NT2/D1 (cell line): Measurements from ENCODE around the gene SRL.

Source experiments
- DNase-seq: peaks from one replicate; pipeline ENCODE4 v3.0.0-alpha.2; 2011; ENCODE audit warnings: low read depth, low spot score
- H3K27me3 ChIP-seq: 2 replicates; pipeline ENCODE4 v1.6.0; 2011; ENCODE audit warnings: mild to moderate bottlenecking; ENCODE audit not compliant: insufficient read length, insufficient read depth
- H3K36me3 ChIP-seq: 2 replicates; pipeline ENCODE4 v1.6.1; 2011; ENCODE audit warnings: mild to moderate bottlenecking, low read length, mixed read lengths; ENCODE audit not compliant: insufficient read depth, insufficient read length
- H3K4me1 ChIP-seq: 2 replicates; pipeline ENCODE4 v1.5.1; 2011; ENCODE audit not compliant: insufficient read depth, insufficient read length
- H3K4me3 ChIP-seq: 2 replicates; pipeline ENCODE4 v1.5.1; 2011; ENCODE audit warnings: low read depth; ENCODE audit not compliant: insufficient read length
- H3K9ac ChIP-seq: 2 replicates; pipeline ENCODE4 v1.6.0; 2011; ENCODE audit warnings: low read depth; ENCODE audit not compliant: insufficient read length
- H3K9me3 ChIP-seq: 2 replicates; pipeline ENCODE4 v1.5.1; 2011; ENCODE audit warnings: mild to moderate bottlenecking, low read length; ENCODE audit not compliant: insufficient read depth
- SUZ12 ChIP-seq: IDR thresholded peaks from 2 replicates; pipeline ENCODE4 v1.6.1; 2011; ENCODE audit not compliant: insufficient read length, insufficient read depth; ENCODE audit errors: extremely low read depth
- YY1 ChIP-seq: IDR thresholded peaks from 2 replicates; pipeline ENCODE4 v1.6.1; 2011; ENCODE audit not compliant: insufficient read length, insufficient read depth
- ZNF274 ChIP-seq: IDR thresholded peaks from 2 replicates; pipeline ENCODE4 v1.6.1; 2011; ENCODE audit warnings: mild to moderate bottlenecking, low read depth, low read length

SRL gene

GRCh38 chr16:4182581-4183236 lies 59.2 kb downstream of the SRL start:
- Histone ChIP-seq H3K9me3 (no peaks in the 10 kb centered on the region), H3K27me3 (no peaks in the 10 kb centered on the region), H3K4me3 (peak overlapping the region; percentile 86), H3K9ac (peak overlapping the region; percentile 93), H3K4me1 (peaks cover 9% of the 10 kb centered on the region), H3K36me3 (no peaks in the 10 kb centered on the region)
- TF ChIP-seq YY1 (no peak), ZNF274 (no peak), SUZ12 (no peak)
- no peak for DNase-seq

GRCh38 chr16:4180511-4180910 lies 61.4 kb downstream of the SRL start:
- Histone ChIP-seq H3K36me3 (no peaks in the 10 kb centered on the region), H3K9ac (no peak overlapping the region), H3K9me3 (no peaks in the 10 kb centered on the region), H3K27me3 (no peaks in the 10 kb centered on the region), H3K4me3 (no peak overlapping the region), H3K4me1 (peaks cover 13% of the 10 kb centered on the region)
- TF ChIP-seq ZNF274 (no peak), YY1 (no peak), SUZ12 (no peak)
- DNase-seq = no peak

DNA sequence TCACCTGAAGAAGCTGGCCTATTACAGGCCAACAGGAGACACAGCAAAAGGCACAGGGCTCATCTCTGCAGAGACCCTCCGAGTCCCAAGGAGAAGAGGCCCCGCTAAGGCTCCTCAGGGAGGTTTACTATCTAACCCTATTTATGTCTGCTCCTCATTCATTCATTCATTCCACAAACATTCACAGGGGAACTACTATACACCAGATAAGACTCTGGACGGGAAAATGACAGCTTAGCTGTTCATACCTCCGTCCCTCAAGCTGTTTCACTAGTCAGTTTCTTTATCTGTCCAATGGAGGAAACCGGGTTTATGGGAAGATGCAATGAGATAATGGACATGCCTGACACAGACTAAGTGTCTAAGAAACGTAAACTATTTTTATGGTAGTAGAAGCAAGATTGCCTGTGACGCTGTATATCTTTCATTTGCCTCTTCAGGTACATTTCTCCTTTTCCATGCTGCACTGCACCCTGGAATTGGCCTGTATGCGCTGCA lies 62.1 kb downstream of the SRL start:
- H3K4me1 ChIP-seq = peaks cover 13% of the 10 kb centered on the region
- no peak overlapping the region for H3K4me3 ChIP-seq
- DNase-seq = no peak
- no peaks in the 10 kb centered on the region for H3K36me3 ChIP-seq
- H3K9me3 ChIP-seq = no peaks in the 10 kb centered on the region
- no peak overlapping the region for H3K9ac ChIP-seq
- no peaks in the 10 kb centered on the region for H3K27me3 ChIP-seq
- no peak for TF ChIP-seq YY1
- TF ChIP-seq ZNF274 = no peak
- no peak for TF ChIP-seq SUZ12

DNA sequence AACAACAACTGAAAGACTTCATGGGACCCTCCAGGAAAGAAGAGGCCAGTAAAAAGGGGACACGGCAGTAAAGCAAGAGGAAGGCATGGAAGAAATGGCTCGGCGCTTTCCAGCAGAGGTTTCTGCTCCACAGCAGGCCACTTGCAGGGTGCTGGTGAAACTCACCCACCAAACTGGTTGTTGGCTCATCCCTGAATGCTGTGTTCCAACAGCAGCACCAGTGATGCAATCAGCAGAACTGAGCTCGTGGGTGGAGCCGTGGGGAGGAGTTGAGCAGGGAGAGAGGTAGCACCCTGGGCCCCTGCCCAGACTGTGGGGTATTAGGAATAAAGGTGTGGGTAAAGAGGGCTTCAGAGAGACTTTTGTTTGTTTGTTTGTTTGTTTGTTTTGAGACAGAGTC lies 62.9 kb downstream of the SRL start:
- TF ChIP-seq YY1 = no peak
- TF ChIP-seq ZNF274 = no peak
- Histone ChIP-seq H3K36me3 (no peaks in the 10 kb centered on the region), H3K9ac (no peak overlapping the region), H3K4me1 (peaks cover 6% of the 10 kb centered on the region), H3K27me3 (no peaks in the 10 kb centered on the region), H3K9me3 (no peaks in the 10 kb centered on the region), H3K4me3 (no peak overlapping the region)
- no peak for DNase-seq

DNA sequence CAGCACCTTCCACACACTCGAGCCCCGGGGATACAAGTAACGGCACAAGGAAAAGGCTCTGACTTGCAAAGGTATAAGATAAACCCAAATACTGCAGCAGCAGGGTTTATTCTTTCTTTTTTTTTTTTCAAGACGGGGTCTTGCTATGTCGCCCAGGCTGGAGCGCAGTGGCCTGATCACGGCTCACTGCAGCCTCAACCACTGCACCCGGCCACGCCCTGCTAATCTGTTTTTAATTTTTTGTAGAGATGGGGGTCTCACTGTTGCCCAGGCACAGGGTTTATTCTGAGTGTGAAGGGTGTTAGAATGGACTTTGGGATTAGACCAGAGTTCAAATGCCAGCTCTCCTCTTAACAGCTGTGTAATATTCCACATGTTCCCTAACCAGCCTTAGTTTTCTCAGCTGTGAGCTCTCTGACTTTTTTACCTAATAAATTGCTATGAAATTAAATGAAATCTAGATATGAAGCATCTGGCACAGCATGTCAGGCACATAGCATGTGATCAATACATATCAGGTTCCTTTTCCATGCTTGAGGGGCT lies 63.3 kb downstream of the SRL start:
- no peak for DNase-seq
- no peaks in the 10 kb centered on the region for H3K36me3 ChIP-seq
- no peak overlapping the region for H3K4me3 ChIP-seq
- no peak overlapping the region for H3K9ac ChIP-seq
- TF ChIP-seq ZNF274 (no peak), SUZ12 (no peak), YY1 (no peak)
- no peaks in the 10 kb centered on the region for H3K9me3 ChIP-seq
- no peaks in the 10 kb centered on the region for H3K27me3 ChIP-seq
- peaks cover 6% of the 10 kb centered on the region for H3K4me1 ChIP-seq

- Histone ChIP-seq H3K9me3 (no peaks in the 10 kb centered on the region), H3K4me1 (peaks cover 6% of the 10 kb centered on the region), H3K4me3 (no peak overlapping the region), H3K9ac (peak overlapping the region; percentile 28), H3K27me3 (no peaks in the 10 kb centered on the region), H3K36me3 (no peaks in the 10 kb centered on the region)
- no peak for DNase-seq
- TF ChIP-seq YY1 (no peak), ZNF274 (no peak), SUZ12 (no peak)
Measured at GRCh38 chr16:4176906-4177417, 64.9 kb downstream of the SRL start.

GRCh38 chr16:4175849-4176248 lies 66.0 kb downstream of the SRL start:
- DNase-seq = no peak

More at GRCh38 chr16:4175849-4176248, 66.0 kb downstream of the SRL start:
- no peaks in the 10 kb centered on the region for H3K36me3 ChIP-seq
- H3K9ac ChIP-seq = no peak overlapping the region
- H3K4me3 ChIP-seq = no peak overlapping the region
- H3K27me3 ChIP-seq = no peaks in the 10 kb centered on the region
- TF ChIP-seq ZNF274 (no peak), SUZ12 (no peak), YY1 (no peak)
- H3K4me1 ChIP-seq = peaks cover 6% of the 10 kb centered on the region
- no peaks in the 10 kb centered on the region for H3K9me3 ChIP-seq
